KBM-7 (cell line): ENCODE measurements around the gene CAMTA1.
A peak's percentile ranks its signal among the peaks of the same experiment; 100 is the strongest.

Experiments
- DNase-seq: peaks from one replicate; pipeline ENCODE4 v3.0.0-alpha.2; 2015
- in situ Hi-C: fragments of 300-500 bp; cut with MboI; formaldehyde crosslinking; loops from 2 replicates; pipeline ENCODE4 v1.14.3; 2020; ENCODE audit warnings: low sequenced_read_pairs, low pct_unique_long_range_greater_than_20kb, mixed read lengths

Gene CAMTA1

DNA sequence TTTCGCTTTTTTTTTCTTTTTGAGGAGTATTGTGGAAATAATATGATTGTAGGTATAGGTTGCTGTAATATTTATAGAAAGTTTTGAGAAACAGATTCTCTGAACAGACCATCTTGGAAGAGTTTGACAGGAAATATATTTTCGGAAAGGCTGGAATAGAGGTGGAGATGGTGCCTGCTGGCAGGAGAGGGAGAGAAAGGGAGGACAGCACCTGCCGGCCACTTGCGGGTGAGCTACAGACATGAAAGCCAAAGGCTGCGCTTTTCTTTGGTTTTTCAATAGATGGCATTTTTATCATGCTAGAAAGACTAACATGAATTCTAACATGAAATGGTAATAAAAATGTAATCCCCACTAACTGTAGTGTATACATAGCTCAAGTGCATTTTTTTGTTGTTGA is 82.1 kb downstream of the CAMTA1 start:
- DNase-seq = no peak
- in situ Hi-C loops = no loop called here

DNA sequence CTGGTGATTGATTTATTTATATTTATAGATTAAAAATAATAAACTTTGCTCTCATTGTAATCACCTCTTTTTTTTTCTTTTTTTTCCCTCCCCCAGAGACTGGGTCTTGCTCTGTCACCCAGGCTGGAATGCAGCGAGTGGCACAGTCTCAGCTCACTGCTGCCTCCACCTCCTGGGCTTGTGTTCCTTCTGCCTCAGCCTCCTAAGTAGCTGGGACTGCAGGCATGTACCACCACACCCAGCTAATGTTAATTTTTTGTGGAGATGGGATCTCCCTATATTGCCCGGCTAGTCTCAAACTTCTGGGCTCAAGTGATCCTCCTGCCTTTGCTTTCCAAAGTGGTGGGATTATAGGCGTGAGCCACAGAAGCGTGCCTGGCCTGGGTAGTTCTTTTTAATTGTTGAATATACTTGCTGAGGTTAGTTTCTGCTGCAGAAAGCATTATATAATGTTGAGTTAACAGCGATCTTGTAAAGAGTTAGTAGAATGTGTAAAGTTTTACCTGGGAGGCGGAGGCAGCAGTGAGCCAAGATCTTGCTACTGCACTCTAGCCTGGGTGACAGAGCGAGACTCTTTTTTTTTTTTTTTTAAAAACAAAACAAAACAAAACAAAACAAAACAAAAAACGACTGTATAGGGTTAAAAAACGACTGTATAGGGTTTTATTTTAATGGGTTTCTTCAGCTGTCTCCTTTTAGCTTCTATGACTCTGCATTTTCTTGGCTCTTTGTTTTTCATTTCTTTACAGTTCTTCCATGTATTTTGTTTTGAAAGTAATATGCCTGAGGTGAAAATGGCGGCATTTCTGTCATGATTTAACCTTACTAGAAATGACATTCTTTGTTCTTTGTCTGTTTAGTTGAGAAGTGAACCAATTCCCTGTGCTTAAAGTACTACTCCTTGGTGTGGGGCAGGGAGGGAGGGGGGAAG is 82.7 kb downstream of the CAMTA1 start:
- in situ Hi-C loops = no loop called here
- no peak for DNase-seq

DNA sequence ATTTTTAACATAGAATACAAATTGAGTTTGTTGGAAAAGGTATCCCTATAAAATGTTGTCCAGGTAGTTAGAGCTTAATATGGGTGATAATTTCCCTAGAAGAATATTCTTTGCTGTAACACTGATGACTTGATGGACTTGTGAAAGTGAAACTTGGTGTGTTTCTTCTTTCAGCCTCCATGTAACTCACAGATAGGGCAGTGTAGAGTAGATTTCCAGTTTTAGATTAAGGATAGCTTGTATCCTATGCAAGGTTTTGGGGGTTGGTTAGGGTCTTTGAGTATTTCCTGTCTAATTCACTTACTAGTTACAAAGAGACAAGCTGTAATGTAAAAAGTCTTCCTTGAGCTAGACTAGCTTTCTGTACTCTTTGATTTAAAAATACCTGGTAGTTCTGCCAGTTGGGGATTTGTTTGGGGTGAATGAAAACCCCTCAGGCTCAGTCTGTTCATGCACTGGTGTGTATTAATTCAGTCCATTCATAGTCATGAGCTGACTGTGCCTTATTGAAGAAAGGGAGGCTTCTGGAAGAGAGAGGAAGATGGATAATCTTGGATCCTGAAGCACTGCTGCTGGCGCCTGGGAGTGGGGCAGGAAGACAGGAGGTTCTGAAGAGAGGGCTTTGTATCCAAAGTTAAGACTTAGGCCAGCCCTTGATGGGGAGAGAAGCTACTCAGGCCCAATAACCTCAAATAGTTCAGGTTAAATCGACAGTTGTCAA is 83.6 kb downstream of the CAMTA1 start:
- in situ Hi-C loops = no loop called here
- DNase-seq = no peak

DNA sequence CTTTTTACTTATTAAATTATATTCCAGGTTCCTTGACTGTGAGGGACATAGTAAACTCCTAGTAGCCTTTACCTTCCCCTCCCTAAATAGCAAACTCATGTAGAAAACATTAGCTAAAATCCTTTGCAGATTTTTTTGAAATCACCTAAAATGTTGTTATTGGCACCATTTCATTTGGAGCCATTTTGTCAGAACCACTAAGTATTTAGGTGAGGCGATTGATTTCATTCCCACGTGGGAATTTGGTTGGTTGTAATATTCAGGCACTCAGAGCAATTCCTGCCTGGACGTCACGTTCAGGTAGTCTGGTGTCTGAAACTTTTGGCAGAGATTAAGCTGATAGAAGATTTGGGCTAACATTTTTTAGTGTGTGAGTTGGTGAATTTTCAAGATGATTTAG is 84.3 kb downstream of the CAMTA1 start:
- DNase-seq = no peak
- in situ Hi-C loops = no loop called here

DNA sequence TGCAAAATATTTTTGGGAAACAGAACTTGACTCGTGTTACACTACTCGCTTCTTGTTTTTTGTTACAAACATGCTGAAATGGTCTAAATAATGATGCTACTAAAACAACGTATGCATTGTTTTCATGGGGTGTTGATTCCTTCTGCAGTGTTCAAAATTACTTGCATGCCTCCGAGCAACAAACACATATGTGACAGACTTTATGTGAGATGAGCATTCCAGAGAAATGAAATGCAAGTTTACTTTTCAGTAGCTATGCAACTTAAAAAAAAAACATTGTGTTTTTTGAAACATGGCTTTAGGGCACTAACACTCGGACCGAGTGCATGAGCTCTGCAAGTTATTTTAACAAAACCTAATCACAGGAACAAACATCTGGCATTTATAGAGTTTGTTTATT is 84.8 kb downstream of the CAMTA1 start:
- in situ Hi-C loops = no loop called here
- DNase-seq = no peak

DNA sequence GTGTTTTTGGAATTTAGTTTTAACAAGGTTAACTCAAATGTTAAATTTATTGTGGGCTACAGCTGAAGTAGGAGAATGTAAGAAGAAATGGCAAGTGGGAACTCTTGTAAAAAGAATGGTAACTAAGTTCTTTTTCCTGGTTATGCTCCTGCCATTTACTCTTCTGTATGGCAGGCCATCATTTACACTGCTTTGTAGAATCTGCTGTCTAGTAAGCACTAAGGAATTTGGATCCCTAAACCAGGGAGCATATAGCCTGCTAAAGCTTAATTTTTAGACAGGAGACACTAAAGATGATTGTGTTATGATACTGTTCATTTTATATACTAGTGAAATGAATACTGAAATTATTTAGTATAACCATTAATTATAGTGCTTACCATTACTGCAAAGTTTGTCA is 85.3 kb downstream of the CAMTA1 start:
- DNase-seq = no peak
- in situ Hi-C loops = no loop called here

DNA sequence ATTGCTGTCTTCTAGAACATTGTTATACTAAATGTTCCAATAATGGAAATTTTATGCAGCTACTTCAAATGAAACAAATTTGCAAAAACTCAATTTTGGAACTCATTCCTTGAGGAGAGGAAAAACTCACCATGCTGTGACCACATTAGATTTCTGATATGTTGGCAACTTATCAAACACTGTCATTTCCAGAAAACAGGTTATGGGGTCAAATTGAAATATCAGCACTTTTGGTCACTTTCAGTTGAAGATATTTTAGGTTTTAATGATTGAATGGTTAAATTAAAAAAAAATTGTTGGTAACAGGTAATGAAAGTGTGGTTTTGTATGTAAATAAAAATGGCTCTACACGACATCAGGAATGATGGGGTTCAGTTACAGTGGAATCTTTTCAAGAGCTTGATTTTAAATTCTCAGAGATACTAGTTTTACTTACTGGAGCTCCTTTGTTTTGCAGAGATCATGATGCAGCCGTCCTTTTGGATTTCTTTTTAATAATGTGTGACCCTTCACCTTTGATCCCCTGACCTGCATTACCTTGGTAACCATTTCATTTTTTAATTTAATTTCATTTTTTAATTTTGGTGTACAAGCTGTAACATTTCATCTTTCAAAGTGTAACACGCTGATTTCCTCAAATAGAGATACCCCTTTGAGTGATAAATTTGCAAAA is 86.2 kb downstream of the CAMTA1 start:
- in situ Hi-C loops = no loop called here

DNA sequence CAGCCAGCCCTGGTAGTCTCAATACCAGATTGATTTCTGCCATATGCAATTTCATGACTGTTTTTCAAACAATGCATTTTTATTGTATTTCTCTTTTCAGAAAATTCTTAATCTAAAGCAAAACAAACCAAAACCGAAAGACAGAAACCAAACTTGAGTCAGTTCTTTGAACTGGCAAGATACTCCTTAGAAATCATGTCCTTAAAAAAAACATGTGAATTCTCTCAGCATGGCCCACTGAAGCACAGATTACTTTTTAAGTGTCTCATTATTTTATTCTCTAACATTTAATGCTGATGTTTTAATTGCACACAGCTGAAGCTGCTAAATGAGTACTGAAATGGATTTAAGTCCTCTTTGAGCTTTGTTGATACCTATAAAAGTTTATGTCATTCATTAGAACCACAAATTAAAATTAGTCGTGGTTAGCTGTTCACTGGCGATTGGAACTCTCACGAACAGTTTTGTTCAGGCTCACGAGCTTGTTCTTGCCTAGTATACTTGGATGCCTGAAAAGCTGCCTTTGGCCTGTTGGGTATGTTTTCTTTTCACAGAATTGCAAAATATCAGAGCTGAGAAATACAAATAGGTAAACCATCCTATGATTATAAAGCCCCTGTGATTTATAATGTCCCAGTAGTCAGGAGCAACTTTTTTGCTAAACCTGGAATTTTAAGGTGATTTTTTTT is 87.5 kb downstream of the CAMTA1 start:
- DNase-seq = no peak
- in situ Hi-C loops = no loop called here

More for the DNA sequence above, 86.2 kb downstream of the CAMTA1 start:
- no peak for DNase-seq

DNA sequence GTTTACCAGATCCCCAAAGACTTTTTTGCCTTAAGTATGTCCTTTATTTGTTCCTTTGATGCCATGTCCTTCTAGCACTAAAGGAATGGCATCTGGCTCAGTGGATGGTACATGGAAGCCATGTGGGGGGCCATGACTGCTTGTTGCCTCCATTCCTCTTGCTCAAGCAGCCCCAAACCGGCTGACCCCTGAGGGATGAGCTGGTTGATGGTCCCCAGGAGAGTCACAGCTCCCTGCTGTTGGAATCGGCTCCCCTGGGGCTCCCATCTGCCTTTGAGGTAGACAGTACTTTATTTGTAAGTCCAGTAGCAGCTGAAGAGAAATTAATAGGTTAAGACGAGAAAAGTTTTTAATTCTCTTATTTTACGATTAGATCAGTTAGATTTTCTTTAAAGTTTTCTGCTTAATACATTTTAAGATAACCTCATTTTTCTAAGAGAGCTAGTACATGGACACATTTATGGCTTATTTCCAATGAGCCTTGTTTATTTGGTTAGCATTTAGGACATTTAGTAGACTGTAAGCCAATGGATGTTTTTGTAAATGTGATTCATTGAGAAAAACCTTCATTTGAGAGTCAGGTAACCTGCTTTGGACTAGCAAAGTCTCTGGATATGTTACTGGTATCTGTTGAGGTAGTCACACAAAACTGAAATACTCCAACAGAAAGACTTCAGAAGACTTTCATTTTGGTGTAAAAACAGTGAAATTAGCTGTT is 88.2 kb downstream of the CAMTA1 start:
- no peak for DNase-seq
- in situ Hi-C loops = no loop called here

DNA sequence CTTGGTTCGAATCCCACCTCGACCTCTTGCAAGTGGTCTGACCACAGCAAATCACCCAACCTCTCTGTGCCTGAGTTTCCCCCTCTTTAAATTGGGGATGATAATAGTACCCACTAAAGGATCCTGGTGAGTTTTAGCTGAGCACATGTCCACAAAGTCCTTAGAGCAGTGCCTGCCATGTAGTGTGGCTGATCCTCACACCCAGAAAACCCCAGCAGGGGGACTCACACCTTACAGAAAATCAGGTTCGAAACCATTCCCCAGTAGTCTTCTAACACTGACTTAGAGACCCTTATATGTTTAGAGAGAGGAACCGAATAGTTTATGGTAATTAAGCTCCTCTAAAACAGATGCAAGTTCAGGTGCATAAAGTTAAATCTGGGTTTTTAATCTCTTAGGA is 89.0 kb downstream of the CAMTA1 start:
- in situ Hi-C loops = no loop called here
- DNase-seq = no peak

DNA sequence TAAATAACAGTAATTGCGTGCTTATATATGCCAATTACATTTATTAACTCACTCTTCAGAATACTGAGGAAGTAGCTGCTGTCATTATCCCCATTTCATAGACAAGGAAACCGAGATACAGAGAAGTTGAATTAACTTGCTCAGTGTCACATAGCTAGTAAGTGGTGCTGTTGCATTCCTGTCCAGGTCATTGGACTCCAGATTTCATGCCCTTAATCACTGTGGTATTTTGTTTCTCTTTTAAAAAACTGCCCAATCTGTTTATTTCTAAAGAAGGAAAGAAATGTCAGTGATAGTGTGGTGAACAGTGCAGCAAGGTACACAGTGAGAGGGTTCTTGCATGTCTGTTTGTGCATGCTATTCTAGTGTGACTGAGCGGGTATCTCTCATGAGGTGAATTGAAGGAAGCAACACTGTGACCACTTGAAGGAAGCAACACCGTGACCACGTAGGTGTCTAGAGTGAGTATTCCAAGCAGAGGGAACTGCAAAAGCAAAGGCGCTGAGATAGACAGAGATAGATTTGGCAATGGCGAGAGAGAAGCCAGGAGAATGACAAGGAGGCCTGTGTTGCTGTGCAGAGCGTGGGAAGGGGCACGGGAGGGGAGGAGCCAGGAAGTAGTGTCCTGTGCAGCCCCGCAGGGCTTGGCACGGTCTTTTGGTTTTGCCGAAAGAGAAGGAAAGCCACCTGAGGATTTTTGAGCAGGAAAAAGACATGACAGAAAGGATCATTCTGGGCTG is 95.9 kb downstream of the CAMTA1 start:
- in situ Hi-C loops = no loop called here
- no peak for DNase-seq

DNA sequence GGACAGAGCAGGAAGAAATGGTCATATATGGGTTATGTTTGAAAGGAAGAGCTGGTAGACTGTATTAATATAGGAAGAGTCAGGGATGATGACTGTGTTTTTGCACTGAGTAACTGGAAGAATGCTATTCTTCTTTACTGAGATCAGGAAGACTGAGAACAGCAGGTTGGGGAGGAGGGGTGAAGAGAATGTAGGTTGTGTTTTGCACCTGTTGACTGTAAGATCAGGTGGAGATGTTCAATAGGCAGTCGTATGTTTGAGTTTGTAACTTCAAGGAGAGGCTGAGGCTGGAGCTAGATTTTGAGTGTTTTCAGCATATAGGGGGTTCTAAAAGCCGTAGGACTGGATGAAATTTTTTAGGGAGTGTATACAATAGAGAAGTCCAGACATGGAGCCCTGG is 97.2 kb downstream of the CAMTA1 start:
- DNase-seq = no peak
- in situ Hi-C loops = no loop called here

DNA sequence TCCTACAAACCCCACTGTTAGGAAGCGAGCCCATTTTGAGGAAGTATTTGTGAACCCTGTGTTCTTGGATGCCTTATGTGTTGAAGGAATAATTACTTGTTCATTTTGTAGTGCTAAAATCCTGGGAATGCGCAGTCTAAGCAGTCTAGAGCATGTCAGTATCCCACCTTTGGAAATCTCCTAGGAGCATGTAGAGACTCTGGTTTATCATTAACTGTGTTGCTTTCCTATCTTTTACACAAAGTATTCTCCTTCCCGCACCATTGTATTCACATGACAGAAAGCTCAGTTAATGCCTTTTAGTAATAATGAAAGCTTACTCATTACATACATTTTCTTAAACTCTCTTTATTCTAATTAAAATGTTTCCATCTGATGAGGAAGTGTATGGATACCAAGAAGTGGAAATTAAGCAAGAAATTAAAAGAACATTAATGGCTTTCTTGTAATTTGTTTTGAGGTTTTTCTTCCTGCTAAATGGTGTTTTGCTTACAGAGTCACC is 99.4 kb downstream of the CAMTA1 start:
- in situ Hi-C loops = no loop called here

DNA sequence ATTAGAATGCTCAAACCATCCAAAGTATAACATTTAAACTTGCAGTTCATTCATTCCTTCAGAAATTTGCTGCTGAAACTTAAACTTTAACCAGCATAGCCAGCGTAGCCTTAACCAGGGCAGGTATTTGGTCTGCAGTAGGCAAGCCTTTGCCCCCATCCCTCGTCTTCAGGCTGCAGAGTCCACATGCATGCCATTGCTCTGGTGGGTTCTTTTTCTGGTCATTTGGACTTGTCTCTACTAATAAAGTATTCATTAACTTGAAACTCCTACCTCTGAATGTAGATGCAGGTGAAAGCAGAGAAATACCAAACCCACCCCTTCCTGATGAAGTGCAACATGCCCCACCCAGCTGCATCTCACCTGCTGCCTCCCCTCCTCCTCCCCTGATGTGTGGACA is 100.2 kb downstream of the CAMTA1 start:
- in situ Hi-C loops = no loop called here

More for the DNA sequence above, 99.4 kb downstream of the CAMTA1 start:
- no peak for DNase-seq

DNA sequence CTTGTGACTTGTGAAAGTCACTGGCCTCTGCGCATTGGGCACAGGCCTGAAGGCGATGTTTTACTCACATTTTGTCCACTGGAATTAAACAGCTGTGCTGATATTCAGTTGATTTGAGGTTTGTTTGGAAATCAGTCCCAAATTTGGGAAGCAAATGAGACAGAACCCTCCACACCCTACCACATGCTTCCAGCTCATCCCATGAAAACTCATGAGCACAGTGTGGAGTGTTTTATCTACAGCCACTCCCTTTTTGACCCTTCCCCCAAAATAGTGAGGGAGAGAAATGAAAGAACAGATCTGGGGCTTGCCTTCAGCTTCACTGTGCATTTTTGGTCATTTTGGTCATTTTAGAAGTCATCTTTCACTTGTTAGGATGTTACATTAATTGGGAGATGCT is 101.3 kb downstream of the CAMTA1 start:
- in situ Hi-C loops = no loop called here
- DNase-seq = no peak

More for the DNA sequence above, 100.2 kb downstream of the CAMTA1 start:
- no peak for DNase-seq

DNA sequence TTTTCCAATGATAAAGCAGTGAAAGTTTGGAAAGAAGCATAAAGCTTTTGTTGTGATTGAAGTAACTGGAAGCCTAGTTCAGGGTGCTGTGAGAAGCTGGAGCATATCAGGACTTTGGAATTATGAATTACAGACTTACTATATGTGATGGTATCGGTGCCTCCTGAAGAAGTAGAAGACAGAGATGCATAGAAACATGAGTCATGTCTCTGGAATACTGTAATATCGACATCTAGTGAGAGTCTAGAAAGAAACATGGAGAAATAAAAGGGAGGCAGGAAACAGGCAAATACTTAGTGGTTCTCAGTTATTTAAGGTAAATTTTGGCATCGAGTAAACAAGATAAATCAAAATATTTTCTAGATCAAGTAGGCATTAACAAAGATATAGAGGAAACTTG is 103.0 kb downstream of the CAMTA1 start:
- in situ Hi-C loops = no loop called here
- no peak for DNase-seq

DNA sequence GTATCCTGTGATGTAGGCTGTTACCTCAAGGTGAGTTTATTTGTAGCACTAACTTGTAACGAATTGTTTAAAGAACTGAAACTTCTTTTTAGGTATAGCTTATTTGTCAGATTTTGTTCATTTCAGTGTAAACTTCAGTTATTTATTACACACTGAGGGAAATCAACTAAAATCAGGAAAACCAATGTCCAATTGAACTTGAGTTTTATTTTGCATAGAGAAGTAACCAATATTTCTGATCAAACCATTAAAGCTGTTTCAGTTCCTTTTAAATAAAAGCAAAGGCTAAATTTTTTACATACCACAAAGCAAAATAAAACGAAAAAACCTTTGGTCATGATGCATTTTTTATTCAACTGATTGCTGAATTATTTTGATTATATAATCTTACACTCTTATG is 103.6 kb downstream of the CAMTA1 start:
- DNase-seq = no peak
- in situ Hi-C loops = no loop called here

DNA sequence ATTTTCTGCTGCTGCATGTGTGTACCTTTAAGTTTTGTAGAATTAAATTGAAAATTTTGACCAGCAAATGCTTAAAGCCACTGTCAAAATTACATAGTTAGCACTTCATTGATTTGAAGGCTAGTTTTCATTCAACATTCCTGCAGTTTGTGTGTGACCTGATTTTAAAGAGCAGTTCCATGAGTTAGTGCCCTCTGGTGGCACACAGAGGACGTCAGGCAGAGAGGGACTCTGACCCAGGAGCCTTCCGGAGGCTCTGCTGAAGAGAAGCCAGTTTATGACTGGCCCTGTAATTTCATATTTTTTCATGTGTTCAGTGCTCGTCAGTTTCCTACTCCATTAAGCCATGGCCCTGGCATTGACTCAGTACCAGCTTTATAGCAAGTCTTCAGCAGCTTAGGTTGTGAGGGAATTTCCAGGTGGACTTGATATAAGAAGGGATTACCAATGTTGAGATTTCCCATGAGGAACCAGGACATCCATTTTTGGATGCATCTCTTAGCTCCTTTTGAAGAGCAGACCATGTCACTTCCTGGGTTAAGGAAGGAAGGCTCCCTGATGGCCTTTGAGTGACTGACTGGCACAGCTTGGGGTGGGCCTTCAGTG is 104.7 kb downstream of the CAMTA1 start:
- in situ Hi-C loops = no loop called here
- DNase-seq = peak; percentile 64
